ENCODE results near the gene MLC1.

Gene MLC1

GRCh38 chr22:50085211-50085972, at the start of gene MLC1:
MLC1 (minus strand) TSS chr22:50085426; CDS start chr22:50084902, 524 bp downstream.
- DNase-seq = peak in 23 of 56 donors; percentile 18 to 70 (median 33)

- DNase-seq = no peak
Observed at GRCh38 chr22:50134481-50134880, 49.3 kb upstream of the MLC1 start.

GRCh38 chr22:50131894-50132293, 46.7 kb upstream of the MLC1 start:
- DNase-seq = no peak

GRCh38 chr22:50129121-50129736, 44.0 kb upstream of the MLC1 start:
- DNase-seq = no peak

- DNase-seq = no peak
Observed at GRCh38 chr22:50125029-50125428, 39.8 kb upstream of the MLC1 start.

GRCh38 chr22:50123119-50123518, 37.9 kb upstream of the MLC1 start:
- DNase-seq = no peak

GRCh38 chr22:50121202-50121740, 36.0 kb upstream of the MLC1 start:
- DNase-seq = no peak

GRCh38 chr22:50119768-50120251, 34.6 kb upstream of the MLC1 start:
- DNase-seq = no peak

GRCh38 chr22:50119169-50119767, 34.0 kb upstream of the MLC1 start:
- DNase-seq = no peak

GRCh38 chr22:50118557-50119168, 33.4 kb upstream of the MLC1 start:
- no peak for DNase-seq

- no peak for DNase-seq
Observed at GRCh38 chr22:50118129-50118528, 32.9 kb upstream of the MLC1 start.

- DNase-seq = no peak
Observed at GRCh38 chr22:50117168-50117762, 32.0 kb upstream of the MLC1 start.

- no peak for DNase-seq
Observed at GRCh38 chr22:50115693-50116092, 30.5 kb upstream of the MLC1 start.

- DNase-seq = no peak
Observed at GRCh38 chr22:50114221-50115021, 29.2 kb upstream of the MLC1 start.

GRCh38 chr22:50112151-50113118, 27.2 kb upstream of the MLC1 start:
- DNase-seq = peak in 1 of 56 donors; percentile 13

- DNase-seq = no peak
Observed at GRCh38 chr22:50111056-50111455, 25.8 kb upstream of the MLC1 start.

- DNase-seq = no peak
Observed at GRCh38 chr22:50107529-50107928, 22.3 kb upstream of the MLC1 start.

- DNase-seq = peak in 1 of 56 donors; percentile 8
Observed at GRCh38 chr22:50105208-50106100, 20.2 kb upstream of the MLC1 start.
